AG04450 (cell line): ENCODE data around the gene BABAM2. TPM values are rescaled to one million over a fixed set of nuclear protein-coding genes. Genes with fewer than 3 reads are reported as not detected.

ENCODE experiments used
- CTCF ChIA-PET: fragments of 300-600, 350-600 bp; formaldehyde crosslinking; extraction: SDS; loops from one replicate; lab custom pipeline; 2022; ENCODE audit warnings: antibody characterized with exemption, inconsistent platforms; lab: Charles Lee
- POLR2A ChIA-PET: fragments of 350-600 bp; formaldehyde crosslinking; extraction: SDS; loops from one replicate; lab custom pipeline; 2021; ENCODE audit warnings: antibody characterized with exemption, inconsistent platforms; lab: Yijun Ruan, JAX
- DNase-seq: peaks from one replicate; pipeline ENCODE4 v3.0.0-alpha.2; 2011; ENCODE audit warnings: low read depth, low spot score
- H3K27ac ChIP-seq: one replicate; pipeline ENCODE4 v1.5.1; 2012; ENCODE audit warnings: low read depth, low read length, control low read depth
- H3K27me3 ChIP-seq: one replicate; pipeline ENCODE4 v1.6.0; 2012; ENCODE audit warnings: low read length; ENCODE audit not compliant: control insufficient read depth, insufficient read depth
- H3K4me3 ChIP-seq: 2 replicates; pipeline ENCODE4 v1.5.1; 2011; ENCODE audit warnings: mild to moderate bottlenecking, low read depth, low read length, control low read depth
- H3K9me3 ChIP-seq: 2 replicates; pipeline ENCODE4 v1.5.1; 2012; ENCODE audit warnings: low read length; ENCODE audit not compliant: control insufficient read depth, insufficient read depth
- CTCF ChIP-seq: IDR thresholded peaks from 2 replicates; pipeline ENCODE4 v1.5.1; 2011; ENCODE audit warnings: low read depth, low read length, control low read depth, inconsistent platforms
- polyA plus RNA-seq: library from polyadenylated mRNA; depleted of rRNA; stranded (reverse); fragments of >200 nt; gene quantifications from 2 replicates; pipeline ENCODE4 v1.2.3, GENCODE V29; 2011

Gene BABAM2
- polyA plus RNA-seq, 1 experiment = 44.5 TPM

- no peak overlapping the region for H3K4me3 ChIP-seq
- TF ChIP-seq CTCF = no peak
- no peaks in the 10 kb centered on the region; the same call in 1 of the 2 replicates for H3K9me3 ChIP-seq
- ChIA-PET POLR2A (interaction anchor here (0.6 kb wide), 1 partner anchor 205 kb away, joined by 4 read pairs; no protein-coding TSS in a partner anchor), CTCF (no interaction called here)
- no peak overlapping the region for H3K27ac ChIP-seq
- peaks cover 2% of the 10 kb centered on the region for H3K27me3 ChIP-seq
- DNase-seq = no peak
These were observed 487.6 kb downstream of the BABAM2 start for GRCh38 chr2:28377984-28378678.

- Histone ChIP-seq H3K27ac (no peak overlapping the region), H3K4me3 (no peak overlapping the region), H3K9me3 (no peaks in the 10 kb centered on the region; the same call in 1 of the 2 replicates), H3K27me3 (peaks cover 2% of the 10 kb centered on the region)
- no peak for TF ChIP-seq CTCF
- POLR2A ChIA-PET = interaction anchor here (0.6 kb wide), 1 partner anchor 204 kb away, joined by 4 read pairs; no protein-coding TSS in a partner anchor
- DNase-seq = no peak
- CTCF ChIA-PET = no interaction called here
These were observed 488.4 kb downstream of the BABAM2 start for GRCh38 chr2:28378679-28379584.

GRCh38 chr2:28380219-28380618 is 489.7 kb downstream of the BABAM2 start:
- no peak overlapping the region for H3K27ac ChIP-seq
- no peaks in the 10 kb centered on the region; the same call in 1 of the 2 replicates for H3K9me3 ChIP-seq
- DNase-seq = no peak
- POLR2A ChIA-PET = no interaction called here
- no peak for TF ChIP-seq CTCF
- CTCF ChIA-PET = no interaction called here
- peaks cover 2% of the 10 kb centered on the region for H3K27me3 ChIP-seq
- no peak overlapping the region for H3K4me3 ChIP-seq

- ChIA-PET POLR2A (interaction anchor here (1.3 kb wide), 1 partner anchor 81 kb away, joined by 3 read pairs; no protein-coding TSS in a partner anchor), CTCF (no interaction called here)
- no peak overlapping the region for H3K27ac ChIP-seq
- H3K27me3 ChIP-seq = peaks cover 2% of the 10 kb centered on the region
- no peak for DNase-seq
- H3K4me3 ChIP-seq = no peak overlapping the region
- TF ChIP-seq CTCF = no peak
- no peaks in the 10 kb centered on the region; the same call in 1 of the 2 replicates for H3K9me3 ChIP-seq
These were observed 491.0 kb downstream of the BABAM2 start for GRCh38 chr2:28381225-28382180.
